Endodermal cell (in vitro differentiated cells): ENCODE results near the gene FADD. TPM values are rescaled to one million over a fixed set of nuclear protein-coding genes. Genes with fewer than 3 reads are reported as not detected.
"Not testable (repeated sequence)": the region's sequence is repeated elsewhere in the genome, so short reads cannot be mapped to it uniquely, and the experiment has no call there.

ENCODE experiments used
- DNase-seq: peaks from one replicate; pipeline ENCODE4 v3.0.0-alpha.2; 2017
- H3K27ac ChIP-seq: 2 replicates; pipeline ENCODE4 v1.5.1; 2013; ENCODE audit warnings: mild to moderate bottlenecking, low read depth, low read length, moderate library complexity
- H3K27me3 ChIP-seq: 2 replicates; pipeline ENCODE4 v1.6.1; 2013; ENCODE audit warnings: mild to moderate bottlenecking, low read length, moderate library complexity; ENCODE audit not compliant: insufficient read depth, control insufficient read depth, poor library complexity, severe bottlenecking
- H3K36me3 ChIP-seq: 2 replicates; pipeline ENCODE4 v1.7.0; 2013; ENCODE audit warnings: mild to moderate bottlenecking, low read length, moderate library complexity; ENCODE audit not compliant: control insufficient read depth, insufficient read depth
- H3K4me1 ChIP-seq: one replicate; pipeline ENCODE4 v1.7.0; 2013; ENCODE audit warnings: low read length; ENCODE audit not compliant: control insufficient read depth, insufficient read depth
- H3K4me3 ChIP-seq: 2 replicates; pipeline ENCODE4 v1.5.1; 2013; ENCODE audit warnings: mild to moderate bottlenecking, low read length, moderate library complexity
- H3K9ac ChIP-seq: 2 replicates; pipeline ENCODE4 v1.6.1; 2013; ENCODE audit warnings: mild to moderate bottlenecking, low read length, moderate library complexity; ENCODE audit not compliant: poor library complexity, severe bottlenecking; ENCODE audit errors: extremely low read depth
- H3K9me3 ChIP-seq: 2 replicates; pipeline ENCODE4 v1.6.1; 2013; ENCODE audit warnings: mild to moderate bottlenecking, low read length, moderate library complexity; ENCODE audit not compliant: control insufficient read depth
- H3K27ac Mint-ChIP-seq: 2 replicates; pipeline ENCODE4 v1.8.0; 2020; ENCODE audit warnings: mixed read lengths
- H3K27me3 Mint-ChIP-seq: 2 replicates; pipeline ENCODE4 v1.8.0; 2021; ENCODE audit warnings: mild to moderate bottlenecking, mixed read lengths; ENCODE audit not compliant: insufficient read depth
- H3K36me3 Mint-ChIP-seq: 2 replicates; pipeline ENCODE4 v1.8.0; 2020; ENCODE audit warnings: low read depth, mixed read lengths
- H3K4me1 Mint-ChIP-seq: 2 replicates; pipeline ENCODE4 v1.8.0; 2020; ENCODE audit warnings: mixed read lengths
- H3K4me3 Mint-ChIP-seq: 2 replicates; pipeline ENCODE4 v1.8.0; 2020; ENCODE audit warnings: mild to moderate bottlenecking, moderate library complexity, mixed read lengths
- H3K9me3 Mint-ChIP-seq: 2 replicates; pipeline ENCODE4 v1.8.0; 2020; ENCODE audit warnings: mild to moderate bottlenecking, mixed read lengths
- CTCF ChIP-seq: fragments of 200-600 bp; sonication (generic); conservative IDR thresholded peaks from 2 replicates; pipeline ENCODE4 v1.5.0; 2021; ENCODE audit warnings: antibody characterized with exemption, mild to moderate bottlenecking
- WGBS, 2 experiments: methylation state at CpG; one replicate each; pipeline versions ENCODE4 v1.1.5 to v1.1.7; 2013; ENCODE audit warnings: missing lambda C conversion rate in 2 of 2, mixed read lengths in 1 of 2; ENCODE audit not compliant: insufficient coverage in 1 of 2, insufficient read length in 1 of 2; 5-methylcytosine and 5-hydroxymethylcytosine counted together
- total RNA-seq, 2 donors: library from RNA; stranded (reverse); fragmentation: NEBNext Ultra II Directional in 1 of 2; extraction: Animal tissue kit (Norgen Biotek cat#: 25700) in 1 of 2; gene quantifications; 2 replicates in 1 of 2; 3 replicates in 1 of 2; pipeline ENCODE4 v1.2.1, GENCODE V29; 2021

The FADD gene
- total RNA-seq, 2 donors from 2014 or later = 50.6 to 53.1 TPM

DNA sequence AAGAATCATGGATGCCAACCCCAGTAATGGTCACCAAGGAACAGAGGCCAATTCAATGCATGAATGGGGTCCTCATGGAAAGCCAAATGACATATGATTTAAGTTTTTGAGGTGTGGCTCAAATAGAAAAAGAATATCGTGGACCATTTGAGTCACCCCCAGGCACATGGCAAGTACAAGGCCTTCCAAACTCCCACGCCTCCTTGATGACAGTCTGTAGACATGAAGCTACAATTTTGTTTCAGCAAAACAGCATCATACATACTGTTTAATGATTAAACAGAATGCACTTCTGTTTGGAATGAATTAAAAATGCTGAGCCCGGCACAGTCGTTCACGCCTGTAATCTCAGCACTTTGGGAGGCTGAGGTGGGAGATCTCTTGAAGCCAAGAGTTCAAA is 7.4 kb downstream of the FADD start:
- Mint-ChIP-seq H3K27ac (no peak overlapping the region), H3K4me3 (no peak overlapping the region), H3K27me3 (no peaks in the 10 kb centered on the region), H3K36me3 (peaks cover 25% of the 10 kb centered on the region), H3K9me3 (no peaks in the 10 kb centered on the region), H3K4me1 (peaks cover 42% of the 10 kb centered on the region)
- peaks cover 30% of the 10 kb centered on the region for H3K36me3 ChIP-seq
- H3K4me3 ChIP-seq = no peak overlapping the region
- peaks cover 19% of the 10 kb centered on the region for H3K4me1 ChIP-seq
- WGBS, 2 experiments = 88% methylated on average over 5 of the region's 5 CpGs; no CpG with 5 or more reads in 1 of the 2 experiments
- H3K9me3 ChIP-seq = no peaks in the 10 kb centered on the region
- no peaks in the 10 kb centered on the region for H3K27me3 ChIP-seq
- no peak for DNase-seq
- H3K9ac ChIP-seq = no peak overlapping the region
- no peak overlapping the region for H3K27ac ChIP-seq
- TF ChIP-seq CTCF = no peak

GRCh38 chr11:70212227-70212811 is 9.2 kb downstream of the FADD start:
- no peaks in the 10 kb centered on the region for H3K9me3 Mint-ChIP-seq
- Histone ChIP-seq H3K9me3 (no peaks in the 10 kb centered on the region), H3K27ac (no peak overlapping the region), H3K27me3 (no peaks in the 10 kb centered on the region), H3K9ac (no peak overlapping the region), H3K4me1 (peaks cover 5% of the 10 kb centered on the region), H3K36me3 (peaks cover 17% of the 10 kb centered on the region), H3K4me3 (no peak overlapping the region)
- H3K27ac Mint-ChIP-seq = peak overlapping the region; percentile 84
- WGBS, 2 experiments = 62 to 72% methylated on average over 11 to 13 of the region's 13 CpGs
- DNase-seq = peak; percentile 86
- peaks cover 27% of the 10 kb centered on the region for H3K4me1 Mint-ChIP-seq
- TF ChIP-seq CTCF = no peak
- peak overlapping the region; percentile 23 for H3K4me3 Mint-ChIP-seq
- H3K36me3 Mint-ChIP-seq = peaks cover 12% of the 10 kb centered on the region
- no peaks in the 10 kb centered on the region for H3K27me3 Mint-ChIP-seq

DNA sequence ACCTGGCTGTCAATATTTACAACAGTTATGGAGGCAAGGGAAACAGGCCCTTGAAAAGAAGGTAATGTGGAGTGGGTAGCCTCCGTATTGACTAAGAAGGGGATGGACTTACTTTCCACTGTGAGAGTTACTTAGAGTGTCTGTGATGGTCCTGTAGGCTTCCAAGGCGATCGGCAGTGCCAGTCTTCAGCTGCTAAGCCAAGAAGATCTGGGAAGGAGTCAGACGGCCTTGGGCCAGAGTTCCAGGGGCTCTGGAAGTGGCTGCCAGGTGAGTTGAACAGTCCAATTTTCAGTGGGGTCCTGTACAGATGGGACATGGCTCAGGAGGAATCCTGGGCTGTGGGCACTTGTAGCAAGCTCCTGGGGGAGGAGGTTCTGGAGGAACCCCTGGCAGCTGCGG is 14.3 kb downstream of the FADD start:
- H3K27ac Mint-ChIP-seq, DNase-seq, H3K27ac ChIP-seq, H3K4me3 Mint-ChIP-seq, H3K9me3 ChIP-seq, H3K4me1 ChIP-seq, H3K9me3 Mint-ChIP-seq, H3K27me3 Mint-ChIP-seq, H3K27me3 ChIP-seq: not testable (repeated sequence)
- peaks cover 30% of the 10 kb centered on the region for H3K4me1 Mint-ChIP-seq
- 69 to 77% methylated on average over 3 to 4 of the region's 5 CpGs for WGBS, 2 experiments
- H3K36me3 ChIP-seq = peaks cover 12% of the 10 kb centered on the region
- peak overlapping the region; percentile 87 for H3K4me3 ChIP-seq
- H3K36me3 Mint-ChIP-seq = peaks cover 17% of the 10 kb centered on the region
- H3K9ac ChIP-seq = peak overlapping the region; percentile 95

- not testable (repeated sequence) for H3K4me1 ChIP-seq, H3K9me3 Mint-ChIP-seq, H3K4me3 Mint-ChIP-seq, DNase-seq, H3K27me3 Mint-ChIP-seq, H3K27ac Mint-ChIP-seq, H3K9me3 ChIP-seq, H3K27ac ChIP-seq, H3K36me3 ChIP-seq, H3K27me3 ChIP-seq
- peak overlapping the region; percentile 87 for H3K4me3 ChIP-seq
- H3K9ac ChIP-seq = peak overlapping the region; percentile 95
- Mint-ChIP-seq H3K36me3 (peaks cover 19% of the 10 kb centered on the region), H3K4me1 (peaks cover 26% of the 10 kb centered on the region)
- 22 to 54% methylated on average over 4 to 8 of the region's 8 CpGs for WGBS, 2 experiments
Measured at GRCh38 chr11:70218076-70218475, 15.0 kb downstream of the FADD start.
